Tibial nerve (tissue), 4 donors: ENCODE data around the gene PLXNA4. TPM values are rescaled to one million over a fixed set of nuclear protein-coding genes. Genes with fewer than 3 reads are reported as not detected.

Source experiments
- DNase-seq, 2 donors: peaks; one replicate each; pipeline ENCODE4 v3.0.0-alpha.2; 2019; ENCODE audit warnings: low spot score in 2 of 2
- H3K27ac ChIP-seq, 4 donors: fragments of 200-600 bp; sonication (generic) in 3 of 4; one replicate each; pipeline ENCODE4 v1.5.1; 2017 to 2019; ENCODE audit warnings: mild to moderate bottlenecking in 1 of 4
- H3K27me3 ChIP-seq, 2 donors: fragments of 200-600 bp; sonication (generic) in 1 of 2; one replicate each; pipeline versions ENCODE4 v1.5.1 to v1.6.0; 2017 to 2019
- H3K36me3 ChIP-seq, 3 donors: fragments of 200-600 bp; sonication (generic); one replicate each; pipeline ENCODE4 v1.5.1; 2018 to 2019
- H3K4me1 ChIP-seq, 4 donors: fragments of 200-600 bp; sonication (generic) in 3 of 4; one replicate each; pipeline ENCODE4 v1.5.1; 2017 to 2019
- H3K4me3 ChIP-seq, 4 donors: fragments of 200-600 bp; sonication (generic) in 3 of 4; one replicate each; pipeline ENCODE4 v1.5.1; 2017 to 2019; ENCODE audit warnings: mild to moderate bottlenecking in 1 of 4, moderate library complexity in 1 of 4
- H3K9me3 ChIP-seq, 4 donors: fragments of 200-600 bp; sonication (generic) in 3 of 4; one replicate each; pipeline ENCODE4 v1.5.1; 2017 to 2019
- CTCF ChIP-seq, 5 experiments: fragments of 200-600 bp in 3 of 5; fragments of 450-650 bp in 2 of 5; sonication (generic) in 3 of 5; IDR thresholded peaks; one replicate each; pipeline ENCODE4 v1.5.1; 2016 to 2019; ENCODE audit warnings: antibody characterized with exemption in 5 of 5, mild to moderate bottlenecking in 3 of 5, moderate library complexity in 2 of 5
- EP300 ChIP-seq, 2 donors: sonication (generic); formaldehyde crosslinking; IDR thresholded peaks; one replicate each; pipeline ENCODE4 v1.6.1; 2017; ENCODE audit warnings: antibody characterized with exemption in 2 of 2, mild to moderate bottlenecking in 1 of 2
- POLR2A ChIP-seq, 2 donors: fragments of 450-650 bp; IDR thresholded peaks; one replicate each; pipeline ENCODE4 v1.6.1; 2017; ENCODE audit warnings: antibody characterized with exemption in 2 of 2, mild to moderate bottlenecking in 2 of 2, moderate library complexity in 2 of 2
- WGBS, 2 donors: methylation state at CpG; one replicate each; pipeline ENCODE4 v1.1.5; 2018; 5-methylcytosine and 5-hydroxymethylcytosine counted together
- total RNA-seq, 4 donors: library from RNA; depleted of rRNA; stranded (reverse); fragments of >200 nt; gene quantifications; one replicate each; pipeline ENCODE4 v1.1.0, GENCODE V29; 2016

PLXNA4 gene
- total RNA-seq, 4 donors from 2014 or later, result 12.6 to 32.4 (median 13.7) TPM

DNA sequence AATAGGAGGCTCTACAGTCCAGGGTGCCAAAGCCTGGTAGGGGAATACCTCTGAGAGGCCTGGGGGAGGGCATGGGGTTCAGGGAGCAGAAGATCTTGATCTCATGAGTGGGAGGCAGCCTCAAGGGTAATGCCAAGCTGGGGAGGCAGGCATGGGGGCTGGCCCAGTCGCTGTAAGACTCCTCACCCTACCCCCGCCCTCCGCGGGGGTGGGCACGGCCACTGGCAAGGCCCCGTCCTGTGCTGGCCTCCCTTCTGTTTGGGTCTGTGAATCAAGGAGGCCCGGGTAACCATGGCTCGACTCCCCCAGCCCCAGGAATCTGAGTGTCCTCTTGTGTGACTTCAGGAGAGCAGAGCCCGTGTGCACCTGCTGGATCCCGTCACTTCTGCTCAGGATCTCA, 473.9 kb downstream of the PLXNA4 start:
- 88% methylated on average over 10 of the region's 10 CpGs for WGBS, 2 donors
- no peaks in the 10 kb centered on the region for H3K27me3 ChIP-seq
- H3K4me3 ChIP-seq, result no peak overlapping the region
- no peak overlapping the region for H3K27ac ChIP-seq
- no peaks in the 10 kb centered on the region for H3K36me3 ChIP-seq
- TF ChIP-seq POLR2A (IDR thresholded peaks at IDR 0.05), result no peak
- TF ChIP-seq EP300 (IDR thresholded peaks at IDR 0.05), result no peak
- TF ChIP-seq CTCF (IDR thresholded peaks at IDR 0.05), result no peak
- H3K4me1 ChIP-seq, result no peaks in the 10 kb centered on the region
- no peaks in the 10 kb centered on the region for H3K9me3 ChIP-seq
- no peak for DNase-seq

- no peak for DNase-seq
- 84 to 91% methylated on average over 6 of the region's 6 CpGs for WGBS, 2 donors
Measured at GRCh38 chr7:132100981-132101380, 475.3 kb downstream of the PLXNA4 start.

GRCh38 chr7:132100483-132100882, 475.8 kb downstream of the PLXNA4 start:
- WGBS, 2 donors, result 87 to 89% methylated on average over 3 of the region's 3 CpGs

More at GRCh38 chr7:132100981-132101380, 475.3 kb downstream of the PLXNA4 start:
- no peaks in the 10 kb centered on the region for H3K27me3 ChIP-seq
- H3K9me3 ChIP-seq, result no peaks in the 10 kb centered on the region
- no peak overlapping the region for H3K4me3 ChIP-seq
- no peaks in the 10 kb centered on the region for H3K36me3 ChIP-seq
- TF ChIP-seq EP300 (IDR thresholded peaks at IDR 0.05), result no peak
- H3K27ac ChIP-seq, result no peak overlapping the region
- H3K4me1 ChIP-seq, result no peaks in the 10 kb centered on the region

GRCh38 chr7:132099163-132099562, 477.1 kb downstream of the PLXNA4 start:
- TF ChIP-seq CTCF (IDR thresholded peaks at IDR 0.05) (no peak), EP300 (IDR thresholded peaks at IDR 0.05) (peak in 1 of 2 donors; percentile 79), POLR2A (IDR thresholded peaks at IDR 0.05) (no peak)
- Histone ChIP-seq H3K4me3 (no peak overlapping the region), H3K27me3 (no peaks in the 10 kb centered on the region), H3K27ac (peak overlapping the region in 1 of 4 donors; percentile 58), H3K36me3 (no peaks in the 10 kb centered on the region), H3K4me1 (no peaks in the 10 kb centered on the region), H3K9me3 (no peaks in the 10 kb centered on the region)
- DNase-seq, result no peak
- WGBS, 2 donors, result 78 to 81% methylated on average over 2 of the region's 2 CpGs

More at GRCh38 chr7:132100483-132100882, 475.8 kb downstream of the PLXNA4 start:
- DNase-seq, result no peak
- Histone ChIP-seq H3K9me3 (no peaks in the 10 kb centered on the region), H3K4me3 (no peak overlapping the region), H3K4me1 (no peaks in the 10 kb centered on the region), H3K36me3 (no peaks in the 10 kb centered on the region), H3K27me3 (no peaks in the 10 kb centered on the region), H3K27ac (no peak overlapping the region)
- TF ChIP-seq CTCF (IDR thresholded peaks at IDR 0.05) (no peak), POLR2A (IDR thresholded peaks at IDR 0.05) (no peak), EP300 (IDR thresholded peaks at IDR 0.05) (no peak)

DNA sequence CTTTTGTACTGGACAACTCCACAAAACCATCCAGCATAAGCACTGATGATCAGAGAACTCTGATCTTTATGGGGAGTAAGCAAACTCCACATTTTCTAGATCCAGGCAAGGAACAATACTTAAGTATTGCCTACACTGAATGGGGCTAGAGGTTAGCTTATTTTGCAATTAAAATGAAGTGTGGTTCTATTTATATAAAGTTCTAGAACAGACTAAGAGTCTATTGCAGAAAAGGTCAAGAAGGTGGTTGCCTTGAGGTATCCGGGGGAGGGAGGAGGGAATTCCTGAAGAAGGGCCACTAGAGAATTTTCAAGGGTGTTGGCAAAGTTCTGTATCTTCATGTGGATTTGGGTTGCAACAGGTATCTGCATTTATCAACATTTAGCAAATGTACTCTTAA, 477.9 kb downstream of the PLXNA4 start:
- 74 to 81% methylated on average over 1 of the region's 1 CpG for WGBS, 2 donors
- no peak overlapping the region for H3K27ac ChIP-seq
- DNase-seq, result no peak
- no peak for TF ChIP-seq EP300 (IDR thresholded peaks at IDR 0.05)
- no peak for TF ChIP-seq CTCF (IDR thresholded peaks at IDR 0.05)
- no peak for TF ChIP-seq POLR2A (IDR thresholded peaks at IDR 0.05)
- no peaks in the 10 kb centered on the region for H3K4me1 ChIP-seq
- H3K4me3 ChIP-seq, result no peak overlapping the region
- no peaks in the 10 kb centered on the region for H3K36me3 ChIP-seq
- no peaks in the 10 kb centered on the region for H3K27me3 ChIP-seq
- H3K9me3 ChIP-seq, result no peaks in the 10 kb centered on the region
